Measurements from ENCODE around the gene ROMO1. TPM values are rescaled to one million over a fixed set of nuclear protein-coding genes. Genes with fewer than 3 reads are reported as not detected.

ROMO1 gene
- total and polyA plus RNA-seq, 2 experiments from 2014 or later = 152 to 881 TPM

GRCh38 chr20:35731469-35731788, 32.2 kb downstream of the ROMO1 start (continued):
- no peak for TF ChIP-seq ZNF462 (CRISPR knock-in tag; IDR thresholded peaks at IDR 0.05)
- TF ChIP-seq ZNF114 (CRISPR knock-in tag; IDR thresholded peaks at IDR 0.05) = no peak
- TF ChIP-seq EZH2 (IDR thresholded peaks at IDR 0.05; ENCODE audit: low read depth, unreplicated experiment) = no peak
- TF ChIP-seq POLR2AphosphoS5 (IDR thresholded peaks at IDR 0.05; ENCODE audit: low read depth) = no peak
- TF ChIP-seq EZH2phosphoT487 (IDR thresholded peaks at IDR 0.05; ENCODE audit: unreplicated experiment) = no peak
- no peak for TF ChIP-seq STAT1 (IDR thresholded peaks at IDR 0.05; ENCODE audit: unreplicated experiment)
- TF ChIP-seq ETS1 (IDR thresholded peaks at IDR 0.05) = no peak
- TF ChIP-seq REST (IDR thresholded peaks at IDR 0.05; ENCODE audit: unreplicated experiment) = no peak

Data from GM23338 (cell line).